T-helper 2 cell treated with Interferon-gamma antibody and Interleukin-4, amounts not matched to agents 5 μg/mL and 100 μg/mL, for 36 hours (primary cell): ENCODE results near the gene ADAMTS6.
"Not testable (repeated sequence)": the region's sequence is repeated elsewhere in the genome, so short reads cannot be mapped to it uniquely, and the experiment has no call there.

Experiments used
- DNase-seq: peaks from one replicate; pipeline ENCODE4 v3.0.0; 2021; ENCODE audit warnings: low spot score
- H3K27ac Mint-ChIP-seq: one replicate; pipeline ENCODE4 v1.8.0; 2021; ENCODE audit warnings: mild to moderate bottlenecking, mixed read lengths
- H3K27me3 Mint-ChIP-seq: one replicate; pipeline ENCODE4 v1.8.0; 2021; ENCODE audit warnings: low read depth, mixed read lengths
- H3K36me3 Mint-ChIP-seq: one replicate; pipeline ENCODE4 v1.8.0; 2021; ENCODE audit warnings: low read depth, mixed read lengths
- H3K4me1 Mint-ChIP-seq: one replicate; pipeline ENCODE4 v1.8.0; 2021; ENCODE audit warnings: low read depth, mixed read lengths
- H3K4me3 Mint-ChIP-seq: one replicate; pipeline ENCODE4 v1.8.0; 2022; ENCODE audit warnings: mild to moderate bottlenecking, moderate library complexity, mixed read lengths
- H3K9me3 Mint-ChIP-seq: one replicate; pipeline ENCODE4 v1.8.0; 2021; ENCODE audit warnings: mixed read lengths

ADAMTS6 gene, protein sequence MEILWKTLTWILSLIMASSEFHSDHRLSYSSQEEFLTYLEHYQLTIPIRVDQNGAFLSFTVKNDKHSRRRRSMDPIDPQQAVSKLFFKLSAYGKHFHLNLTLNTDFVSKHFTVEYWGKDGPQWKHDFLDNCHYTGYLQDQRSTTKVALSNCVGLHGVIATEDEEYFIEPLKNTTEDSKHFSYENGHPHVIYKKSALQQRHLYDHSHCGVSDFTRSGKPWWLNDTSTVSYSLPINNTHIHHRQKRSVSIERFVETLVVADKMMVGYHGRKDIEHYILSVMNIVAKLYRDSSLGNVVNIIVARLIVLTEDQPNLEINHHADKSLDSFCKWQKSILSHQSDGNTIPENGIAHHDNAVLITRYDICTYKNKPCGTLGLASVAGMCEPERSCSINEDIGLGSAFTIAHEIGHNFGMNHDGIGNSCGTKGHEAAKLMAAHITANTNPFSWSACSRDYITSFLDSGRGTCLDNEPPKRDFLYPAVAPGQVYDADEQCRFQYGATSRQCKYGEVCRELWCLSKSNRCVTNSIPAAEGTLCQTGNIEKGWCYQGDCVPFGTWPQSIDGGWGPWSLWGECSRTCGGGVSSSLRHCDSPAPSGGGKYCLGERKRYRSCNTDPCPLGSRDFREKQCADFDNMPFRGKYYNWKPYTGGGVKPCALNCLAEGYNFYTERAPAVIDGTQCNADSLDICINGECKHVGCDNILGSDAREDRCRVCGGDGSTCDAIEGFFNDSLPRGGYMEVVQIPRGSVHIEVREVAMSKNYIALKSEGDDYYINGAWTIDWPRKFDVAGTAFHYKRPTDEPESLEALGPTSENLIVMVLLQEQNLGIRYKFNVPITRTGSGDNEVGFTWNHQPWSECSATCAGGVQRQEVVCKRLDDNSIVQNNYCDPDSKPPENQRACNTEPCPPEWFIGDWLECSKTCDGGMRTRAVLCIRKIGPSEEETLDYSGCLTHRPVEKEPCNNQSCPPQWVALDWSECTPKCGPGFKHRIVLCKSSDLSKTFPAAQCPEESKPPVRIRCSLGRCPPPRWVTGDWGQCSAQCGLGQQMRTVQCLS (N-terminal part only)

DNA sequence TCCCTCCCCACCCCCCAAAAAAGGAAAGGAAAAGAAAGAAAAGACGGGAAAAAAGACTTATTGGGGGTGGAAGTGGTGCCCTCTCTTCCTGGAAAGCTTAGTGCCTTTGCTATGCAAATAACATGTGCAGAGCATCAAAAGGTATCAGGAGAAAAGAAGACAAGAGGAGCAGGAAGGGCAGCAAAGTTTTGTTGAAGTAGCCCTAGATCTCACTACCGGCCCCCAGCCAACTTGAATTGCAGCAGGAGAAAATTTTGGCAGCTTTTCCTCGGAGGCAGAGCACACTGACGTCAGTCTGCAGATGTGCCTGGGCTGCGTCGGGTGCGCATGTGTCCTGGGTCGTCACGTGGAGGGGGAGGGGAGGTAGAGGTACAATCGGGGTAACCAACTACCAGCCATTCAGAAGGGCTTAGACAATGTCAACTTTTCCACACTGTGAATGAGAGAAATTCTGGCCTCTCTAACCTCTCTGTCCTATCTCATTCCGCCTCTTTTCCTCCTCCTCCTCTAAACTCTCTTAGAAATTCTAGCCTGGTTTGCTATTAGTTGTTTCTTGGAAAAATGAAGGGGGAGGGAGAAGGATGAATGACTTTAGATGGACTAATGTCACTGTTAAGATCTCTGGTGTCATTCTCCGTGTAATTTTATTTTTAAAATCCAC, at the start of gene ADAMTS6:
ADAMTS6 (minus strand) TSS at position 286 of the 661 bp plus-strand sequence. CDS start 8,247 bp downstream, outside the sequence.
- peaks cover 3% of the 10 kb centered on the region for H3K27me3 Mint-ChIP-seq
- no peak within 1 kb of the TSS for H3K4me3 Mint-ChIP-seq
- peak; percentile 74 for DNase-seq
- H3K27ac Mint-ChIP-seq = peak within 1 kb of the TSS; percentile 87
- H3K4me1 Mint-ChIP-seq = peaks cover 20% of the 10 kb centered on the region
- H3K36me3 Mint-ChIP-seq = no peaks in the 10 kb centered on the region
- no peaks in the 10 kb centered on the region for H3K9me3 Mint-ChIP-seq

DNA sequence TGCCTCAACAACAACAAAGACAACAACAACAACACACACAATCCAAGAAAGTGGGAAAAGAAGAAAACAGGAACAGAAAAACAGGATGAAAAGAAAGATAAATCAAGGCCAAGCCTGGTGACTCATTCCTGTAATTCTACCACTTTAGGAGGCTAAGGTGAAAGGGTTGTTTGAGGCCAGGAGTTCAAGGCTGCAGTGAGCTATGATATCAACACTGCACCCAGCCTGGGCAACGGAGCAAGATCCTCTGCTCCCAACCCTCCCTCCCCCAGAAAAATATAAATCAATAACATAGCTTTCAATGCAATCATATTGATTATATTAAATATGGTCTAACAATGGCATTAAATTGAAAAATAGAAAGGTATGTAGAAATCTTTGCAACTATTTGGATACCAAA, 49.2 kb upstream of the ADAMTS6 start:
- H3K27ac Mint-ChIP-seq = no peak overlapping the region
- DNase-seq = no peak
- H3K36me3 Mint-ChIP-seq = peaks cover 35% of the 10 kb centered on the region
- no peaks in the 10 kb centered on the region for H3K4me1 Mint-ChIP-seq
- no peak overlapping the region for H3K4me3 Mint-ChIP-seq
- H3K27me3 Mint-ChIP-seq = no peaks in the 10 kb centered on the region
- H3K9me3 Mint-ChIP-seq = no peaks in the 10 kb centered on the region

- Mint-ChIP-seq H3K36me3 (peaks cover 35% of the 10 kb centered on the region), H3K27ac (no peak overlapping the region), H3K27me3 (no peaks in the 10 kb centered on the region), H3K9me3 (no peaks in the 10 kb centered on the region), H3K4me3 (no peak overlapping the region), H3K4me1 (no peaks in the 10 kb centered on the region)
- DNase-seq = no peak
These were observed 44.0 kb upstream of the ADAMTS6 start for GRCh38 chr5:65525726-65526125.

- H3K4me1 Mint-ChIP-seq = peaks cover 3% of the 10 kb centered on the region
- no peak overlapping the region for H3K27ac Mint-ChIP-seq
- no peaks in the 10 kb centered on the region for H3K9me3 Mint-ChIP-seq
- H3K4me3 Mint-ChIP-seq = no peak overlapping the region
- DNase-seq = no peak
- H3K36me3 Mint-ChIP-seq = peaks cover 10% of the 10 kb centered on the region
- H3K27me3 Mint-ChIP-seq = no peaks in the 10 kb centered on the region
These were observed 30.6 kb upstream of the ADAMTS6 start for GRCh38 chr5:65512170-65512937.

DNA sequence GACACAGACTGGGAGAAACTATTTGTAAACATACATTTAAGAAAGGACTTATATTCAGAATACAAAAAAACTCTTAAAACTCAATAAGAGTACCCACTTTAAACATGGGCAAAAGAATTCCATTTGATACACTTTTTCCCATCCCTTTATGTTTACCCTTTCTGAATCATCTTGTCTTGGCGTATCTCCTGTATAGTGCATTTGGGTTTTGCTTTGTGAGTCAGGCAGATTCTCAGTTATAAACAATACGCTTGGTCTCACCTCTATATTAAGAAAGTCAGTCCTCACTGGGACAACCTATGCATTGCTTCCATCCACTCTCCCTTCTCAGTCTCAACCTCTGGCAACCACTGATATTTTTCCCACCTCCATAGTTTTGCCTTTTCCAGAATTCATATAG, 27.3 kb upstream of the ADAMTS6 start:
- Mint-ChIP-seq H3K27ac (no peak overlapping the region), H3K27me3 (no peaks in the 10 kb centered on the region), H3K36me3 (peaks cover 9% of the 10 kb centered on the region), H3K4me1 (peaks cover 3% of the 10 kb centered on the region), H3K4me3 (no peak overlapping the region), H3K9me3 (no peaks in the 10 kb centered on the region)
- no peak for DNase-seq

DNA sequence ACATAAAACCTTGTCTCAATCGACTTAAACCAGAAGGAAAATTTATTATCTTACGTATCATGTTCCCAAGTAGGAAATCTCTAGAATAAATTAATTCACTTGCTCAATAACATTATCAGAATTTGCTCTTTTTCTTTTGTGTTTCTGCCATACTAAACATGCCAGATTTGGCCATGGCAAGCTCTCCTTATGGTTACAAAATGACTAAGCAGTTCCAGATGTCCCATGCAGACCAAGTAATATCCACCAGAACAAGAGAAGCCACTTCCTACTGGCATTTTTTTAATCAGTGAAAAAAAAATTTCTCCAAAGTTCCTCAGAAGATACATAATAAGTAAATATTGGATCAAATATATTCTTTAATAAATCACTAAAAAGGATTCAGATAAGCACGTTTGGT, 25.2 kb upstream of the ADAMTS6 start:
- DNase-seq = no peak
- Mint-ChIP-seq H3K27ac (no peak overlapping the region), H3K36me3 (peaks cover 11% of the 10 kb centered on the region), H3K9me3 (no peaks in the 10 kb centered on the region), H3K4me3 (no peak overlapping the region), H3K4me1 (no peaks in the 10 kb centered on the region), H3K27me3 (no peaks in the 10 kb centered on the region)

GRCh38 chr5:65489119-65489518, 7.4 kb upstream of the ADAMTS6 start:
- no peak overlapping the region for H3K27ac Mint-ChIP-seq
- no peaks in the 10 kb centered on the region for H3K9me3 Mint-ChIP-seq
- H3K36me3 Mint-ChIP-seq = peaks cover 6% of the 10 kb centered on the region
- H3K27me3 Mint-ChIP-seq = no peaks in the 10 kb centered on the region
- DNase-seq = no peak
- H3K4me1 Mint-ChIP-seq = no peaks in the 10 kb centered on the region
- no peak overlapping the region for H3K4me3 Mint-ChIP-seq

DNA sequence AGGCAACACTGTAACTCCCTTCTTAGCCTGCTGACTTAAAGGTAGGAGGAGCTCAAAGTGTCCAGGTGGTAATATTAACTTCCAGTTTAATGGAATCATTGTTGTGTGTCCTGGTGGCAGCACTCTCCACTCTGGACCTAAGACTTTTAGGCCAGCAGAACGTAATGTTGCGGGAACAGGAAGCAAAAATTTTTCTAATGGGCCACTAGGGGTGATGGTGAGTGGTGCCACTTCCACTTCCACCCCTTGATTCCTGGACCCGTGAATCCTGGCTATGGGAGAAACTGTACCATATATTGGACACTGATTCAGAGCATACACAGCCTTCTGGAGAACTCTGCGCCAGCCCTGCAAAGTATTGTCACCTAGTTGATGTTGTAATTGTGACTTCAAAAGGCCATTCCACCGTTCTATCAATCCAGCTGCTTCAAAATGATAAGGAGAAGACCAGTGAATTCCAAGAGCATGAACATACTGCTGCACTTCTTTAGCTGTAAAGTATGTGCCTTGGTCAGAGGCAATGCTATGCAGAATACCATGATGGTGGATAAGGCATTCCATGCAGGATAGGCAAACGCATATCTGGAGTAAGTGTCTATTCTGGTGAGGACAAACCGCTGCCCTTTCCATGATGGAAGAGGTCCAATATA, 6.4 kb upstream of the ADAMTS6 start:
- not testable (repeated sequence) for H3K9me3 Mint-ChIP-seq, H3K36me3 Mint-ChIP-seq, H3K4me1 Mint-ChIP-seq, H3K27ac Mint-ChIP-seq, H3K4me3 Mint-ChIP-seq, H3K27me3 Mint-ChIP-seq, DNase-seq

- not testable (repeated sequence) for H3K36me3 Mint-ChIP-seq, H3K27me3 Mint-ChIP-seq, DNase-seq, H3K27ac Mint-ChIP-seq, H3K4me3 Mint-ChIP-seq, H3K9me3 Mint-ChIP-seq
- peaks cover 14% of the 10 kb centered on the region for H3K4me1 Mint-ChIP-seq
These were observed 5.1 kb upstream of the ADAMTS6 start for GRCh38 chr5:65486803-65487202.

DNA sequence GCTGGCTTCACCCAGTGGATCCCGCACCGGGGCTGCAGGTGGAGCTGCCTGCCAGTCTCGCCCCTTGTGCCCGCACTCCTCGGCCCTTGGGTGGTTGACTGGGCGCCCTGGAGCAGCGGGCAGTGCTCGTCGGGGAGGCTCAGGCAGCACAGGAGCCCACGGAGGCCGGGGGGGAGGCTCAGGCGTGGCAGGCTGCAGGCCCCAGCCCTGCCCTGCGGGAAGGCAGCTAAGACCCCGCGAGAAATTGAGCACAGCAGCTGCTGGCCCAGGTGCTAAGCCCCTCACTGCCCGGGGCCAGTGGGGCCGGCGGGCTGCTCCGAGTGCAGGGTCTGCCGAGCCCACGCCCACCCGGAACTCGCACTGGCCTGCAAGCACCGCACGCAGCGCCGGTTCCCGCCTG, 3.7 kb upstream of the ADAMTS6 start:
- Mint-ChIP-seq H3K36me3 (peaks cover 6% of the 10 kb centered on the region), H3K9me3 (no peaks in the 10 kb centered on the region), H3K27me3 (no peaks in the 10 kb centered on the region), H3K4me1 (peaks cover 20% of the 10 kb centered on the region), H3K4me3 (no peak overlapping the region), H3K27ac (no peak overlapping the region)
- DNase-seq = no peak

DNA sequence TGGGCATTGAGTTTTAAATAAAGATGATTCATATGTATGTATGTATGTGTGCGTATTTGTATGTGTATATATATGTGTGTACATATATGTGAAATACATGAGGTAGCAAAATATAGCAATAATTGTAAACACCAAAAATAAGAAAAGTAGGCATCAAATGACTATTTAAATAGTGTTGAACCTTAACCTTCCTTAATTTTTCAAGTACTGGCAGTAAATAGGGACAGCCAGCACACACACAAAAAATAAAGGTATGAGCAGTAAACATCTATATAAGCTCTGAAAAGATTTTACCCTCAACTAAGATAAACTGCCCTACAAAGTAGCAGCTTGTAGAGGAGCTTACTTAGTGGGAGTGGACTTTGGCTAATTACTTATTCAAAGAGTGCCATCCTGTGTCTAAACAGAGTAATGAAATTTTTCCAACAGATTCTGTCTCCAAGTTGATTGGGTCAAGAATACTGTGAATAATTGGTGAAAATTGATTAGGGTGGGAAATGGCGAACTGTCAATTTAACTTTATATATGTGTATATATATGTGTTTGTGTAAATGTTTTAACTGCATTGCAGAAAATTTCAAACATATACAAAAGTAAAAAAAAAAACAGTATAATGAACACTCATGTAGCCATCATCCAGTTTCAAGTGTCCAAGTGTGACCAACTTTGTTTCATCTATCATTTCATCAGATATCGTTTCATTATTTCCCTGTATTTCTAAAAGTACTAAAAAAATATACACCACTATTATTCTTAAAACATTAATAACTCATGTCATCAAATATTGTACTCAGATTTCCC, 2.0 kb upstream of the ADAMTS6 start:
- Mint-ChIP-seq H3K27me3 (no peaks in the 10 kb centered on the region), H3K27ac (peak overlapping the region; percentile 83), H3K4me1 (peaks cover 20% of the 10 kb centered on the region), H3K9me3 (no peaks in the 10 kb centered on the region), H3K36me3 (no peaks in the 10 kb centered on the region), H3K4me3 (no peak overlapping the region)
- no peak for DNase-seq
